Pancreas (tissue), 10 donors: ENCODE measurements around the gene GATA1. TPM values are rescaled to one million over a fixed set of nuclear protein-coding genes. Genes with fewer than 3 reads are reported as not detected.

ENCODE experiments used
- ATAC-seq, 4 donors: fragments of 200-7000 bp; cut with Tn5 transposase; one replicate each; pipeline versions ENCODE4 v1.8.0 to v1.9.1; 2020; ENCODE audit warnings: mild to moderate bottlenecking in 4 of 4, moderate library complexity in 4 of 4
- DNase-seq, 6 donors: peaks; one replicate each; pipeline ENCODE4 v3.0.0-alpha.2; 2020
- FAIRE-seq: peaks from 2 replicates; lab custom pipeline; 2012; peaks lifted over from hg19 to GRCh38; lab: Jason Lieb, UNC
- H3K27ac ChIP-seq, 4 donors: fragments of 200-600 bp; sonication (generic); 1 replicate in 3 of 4; 2 replicates in 1 of 4; pipeline versions ENCODE4 v1.5.0 to v1.8.0; 2020
- H3K27me3 ChIP-seq, 4 donors: fragments of 200-600 bp; one replicate each; pipeline ENCODE4 v1.8.0; 2021
- H3K36me3 ChIP-seq, 3 donors: fragments of 200-600 bp; sonication (generic) in 1 of 3; one replicate each; pipeline versions ENCODE4 v1.5.0 to v1.8.0; 2020 to 2021
- H3K4me1 ChIP-seq, 3 donors: fragments of 200-600 bp; one replicate each; pipeline ENCODE4 v1.8.0; 2021
- H3K4me3 ChIP-seq, 4 donors: fragments of 200-600 bp; sonication (generic) in 2 of 4; one replicate each; pipeline versions ENCODE4 v1.5.0 to v1.8.0; 2020 to 2021
- H3K9me3 ChIP-seq, 4 donors: fragments of 200-600 bp; one replicate each; pipeline ENCODE4 v1.8.0; 2021
- CTCF ChIP-seq, 4 donors: fragments of 200-600 bp; sonication (generic) in 3 of 4; IDR thresholded peaks; one replicate each; pipeline versions ENCODE4 v1.5.0 to v1.8.0; 2021; ENCODE audit warnings: antibody characterized with exemption in 4 of 4
- WGBS, 2 donors: extraction: QIAGEN DNeasy Blood & Tissue Kit; methylation state at CpG; one replicate each; pipeline ENCODE4 v1.1.7; 2013; 5-methylcytosine and 5-hydroxymethylcytosine counted together
- intact Hi-C, 3 donors: fragments of 100-400 bp; cut with DNase I; formaldehyde crosslinking; loops; one replicate each; pipeline versions ENCODE4 v1.11.1 to v1.14.2; 2022
- polyA plus RNA-seq, 2 donors: library from polyadenylated mRNA; stranded (reverse); fragments of 200-250 nt; gene quantifications; one replicate each; pipeline ENCODE4 v1.2.3, GENCODE V29; 2013
- total RNA-seq, 6 donors: library from RNA; stranded (reverse); fragmentation: NEBNext Ultra II Directional in 4 of 6; extraction: Animal tissue kit (Norgen Biotek cat#: 25700) in 4 of 6; gene quantifications; one replicate each; pipeline versions ENCODE4 v1.2.1 to v1.2.4, GENCODE V29; 2021 to 2023
- donor health status: healthy with polysubstance abuse.
- donor health status: DM: no; HTN: no; CAD: no; lungs with moderate emphysema.
- donor health status: DM: no; HTN: no; CAD: no.
- donor health status: control.
- donor health status: control.
- donor health status: Bipolar disorder and iron deficiency.
- donor health status: DM: yes; HTN: yes; CAD: no.
- donor health status: DM: no; HTN: no; CAD: no.
- donor health status: DM: no; HTN: no; CAD: no.
- donor health status: DM: yes; HTN: yes; CAD: no.

The GATA1 gene
- total RNA-seq (under 1 TPM in 1 of 6 donors, not detected in 5; 0.19 TPM), polyA plus RNA-seq (under 1 TPM in 1 of 2 donors, not detected in 1; 0.12 TPM)

GRCh38 chrX:48786341-48786800, at the start of gene GATA1:
Gene GATA1 (plus strand): TSS chrX:48786590. CDS start chrX:48791110, 4,520 bp downstream.
- ATAC-seq (no peak), FAIRE-seq (no peak), DNase-seq (no peak)
- Histone ChIP-seq H3K36me3 (no peaks in the 10 kb centered on the region), H3K4me1 (no peaks in the 10 kb centered on the region), H3K27ac (no peak within 1 kb of the TSS), H3K27me3 (peaks cover 0 to 7% (median 0%) of the 10 kb centered on the region in 4 donors), H3K9me3 (no peaks in the 10 kb centered on the region), H3K4me3 (no peak within 1 kb of the TSS)
- intact Hi-C loops: no loop called here
- WGBS, 2 donors: 57 to 66% methylated on average over 7 of the region's 7 CpGs
- TF ChIP-seq CTCF (IDR thresholded peaks at IDR 0.05): no peak

GRCh38 chrX:48736878-48737212, 49.5 kb upstream of the GATA1 start:
- H3K36me3 ChIP-seq: no peaks in the 10 kb centered on the region
- WGBS, 2 donors: 4 to 51% methylated on average over 10 of the region's 10 CpGs
- ATAC-seq: no peak
- peak overlapping the region in 1 of 4 donors; percentile 45 for H3K4me3 ChIP-seq
- H3K27me3 ChIP-seq: no peaks in the 10 kb centered on the region
- no peak for TF ChIP-seq CTCF (IDR thresholded peaks at IDR 0.05)
- H3K27ac ChIP-seq: peak overlapping the region in 1 of 4 donors; percentile 88
- no peak for FAIRE-seq
- DNase-seq: no peak
- intact Hi-C loops: no loop called here
- no peaks in the 10 kb centered on the region for H3K9me3 ChIP-seq
- H3K4me1 ChIP-seq: no peaks in the 10 kb centered on the region

- WGBS, 2 donors: 1 to 39% methylated on average over 48 of the region's 48 CpGs
- DNase-seq (peak; percentile 79 to 93 (median 92)), FAIRE-seq (peak; percentile 92), ATAC-seq (peak; percentile 99 to 100 (median 100))
- Histone ChIP-seq H3K4me3 (peak overlapping the region; percentile 16 to 50 (median 41)), H3K9me3 (no peaks in the 10 kb centered on the region), H3K36me3 (no peaks in the 10 kb centered on the region), H3K27me3 (no peaks in the 10 kb centered on the region), H3K4me1 (no peaks in the 10 kb centered on the region), H3K27ac (peak overlapping the region; percentile 60 to 88 (median 75))
- no peak for TF ChIP-seq CTCF (IDR thresholded peaks at IDR 0.05)
- intact Hi-C loops: no loop called here
Observed at GRCh38 chrX:48737213-48737938, 49.0 kb upstream of the GATA1 start.

GRCh38 chrX:48737940-48738339, 48.5 kb upstream of the GATA1 start:
- no peaks in the 10 kb centered on the region for H3K4me1 ChIP-seq
- FAIRE-seq (no peak), DNase-seq (no peak), ATAC-seq (no peak)
- peak overlapping the region in 3 of 4 donors; percentile 37 to 50 (median 45) for H3K4me3 ChIP-seq
- no peaks in the 10 kb centered on the region for H3K36me3 ChIP-seq
- intact Hi-C loops: no loop called here
- peak overlapping the region; percentile 60 to 88 (median 75) for H3K27ac ChIP-seq
- TF ChIP-seq CTCF (IDR thresholded peaks at IDR 0.05): no peak
- H3K9me3 ChIP-seq: no peaks in the 10 kb centered on the region
- WGBS, 2 donors: 46 to 53% methylated on average over 7 of the region's 7 CpGs
- H3K27me3 ChIP-seq: no peaks in the 10 kb centered on the region

GRCh38 chrX:48741834-48742233, 44.6 kb upstream of the GATA1 start:
- H3K36me3 ChIP-seq: no peaks in the 10 kb centered on the region
- ATAC-seq (no peak), DNase-seq (no peak), FAIRE-seq (no peak)
- TF ChIP-seq CTCF (IDR thresholded peaks at IDR 0.05): no peak
- H3K27me3 ChIP-seq: peaks cover 0 to 4% (median 0%) of the 10 kb centered on the region in 4 donors
- no peaks in the 10 kb centered on the region for H3K9me3 ChIP-seq
- H3K4me1 ChIP-seq: no peaks in the 10 kb centered on the region
- 87 to 92% methylated on average over 8 of the region's 8 CpGs for WGBS, 2 donors
- H3K4me3 ChIP-seq: no peak overlapping the region
- H3K27ac ChIP-seq: no peak overlapping the region
- intact Hi-C loops: no loop called here
